Measurements from ENCODE around the gene SLC6A7.
A peak's percentile ranks its signal among the peaks of the same experiment; 100 is the strongest.

The SLC6A7 gene

GRCh38 chr5:150256410-150257064, 66.7 kb downstream of the SLC6A7 start:
- no peak for DNase-seq
- Mint-ChIP-seq H3K27ac (peak overlapping the region in 1 of 2 donors; percentile 9), H3K9me3 (no peaks in the 10 kb centered on the region), H3K4me1 (no peaks in the 10 kb centered on the region), H3K4me3 (no peak overlapping the region), H3K27me3 (no peaks in the 10 kb centered on the region)
- no peak for ATAC-seq

- ATAC-seq: no peak
- Mint-ChIP-seq H3K27ac (no peak overlapping the region), H3K4me1 (no peaks in the 10 kb centered on the region)
Observed at GRCh38 chr5:150257424-150257823, 67.6 kb downstream of the SLC6A7 start.

GRCh38 chr5:150258130-150258529, 68.3 kb downstream of the SLC6A7 start:
- DNase-seq: no peak
- no peak for ATAC-seq
- H3K27ac Mint-ChIP-seq: no peak overlapping the region
- no peaks in the 10 kb centered on the region for H3K27me3 Mint-ChIP-seq
- H3K9me3 Mint-ChIP-seq: no peaks in the 10 kb centered on the region
- H3K4me3 Mint-ChIP-seq: no peak overlapping the region
- no peaks in the 10 kb centered on the region for H3K4me1 Mint-ChIP-seq

More at GRCh38 chr5:150257424-150257823, 67.6 kb downstream of the SLC6A7 start:
- H3K27me3 Mint-ChIP-seq: no peaks in the 10 kb centered on the region
- H3K4me3 Mint-ChIP-seq: no peak overlapping the region
- no peaks in the 10 kb centered on the region for H3K9me3 Mint-ChIP-seq
- no peak for DNase-seq

Measured in stimulated activated naive CD8-positive, alpha-beta T cell treated with anti-CD3 and anti-CD28 coated beads, Interleukin-15, amount 100 ng/mL, for 72 hours (primary cell).